ENCODE results near the gene CLC.
"Not testable (repeated sequence)": the region's sequence is repeated elsewhere in the genome, so short reads cannot be mapped to it uniquely, and the experiment has no call there.

Gene CLC

DNA sequence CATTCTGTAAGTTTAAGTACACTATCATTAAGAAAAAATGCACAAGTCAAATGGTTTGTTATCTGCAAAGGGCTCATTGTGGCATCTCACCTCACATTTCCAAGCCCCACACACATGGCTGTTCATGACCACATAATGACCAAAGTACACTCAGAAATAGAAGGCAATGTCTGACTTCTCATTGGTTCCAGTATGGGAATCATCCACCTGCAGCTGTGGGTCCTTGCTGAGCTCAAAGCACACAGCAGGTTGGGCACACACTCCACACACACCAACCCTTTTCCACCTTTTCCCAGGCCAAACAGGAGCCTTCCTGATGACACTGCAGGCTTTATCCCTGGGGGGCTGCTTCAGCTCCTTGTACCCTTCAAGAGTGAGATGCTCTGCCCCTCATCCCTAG, 11.8 kb downstream of the CLC start:
- Histone ChIP-seq H3K27me3 (ENCODE audit: insufficient read depth, low read length, poor library complexity, severe bottlenecking) (no peaks in the 10 kb centered on the region), H3K9me2 (replicated peaks; ENCODE audit: low read depth, low read length) (no peaks in the 10 kb centered on the region), H3K9ac (ENCODE audit: low read depth, low read length, poor library complexity, severe bottlenecking) (no peak overlapping the region), H3K4me1 (ENCODE audit: insufficient read depth, low read length, poor library complexity, severe bottlenecking) (no peaks in the 10 kb centered on the region), H3K4me3 (ENCODE audit: low read length, poor library complexity, severe bottlenecking) (no peak overlapping the region), H3K79me2 (ENCODE audit: insufficient read depth, low read length) (no peaks in the 10 kb centered on the region), H2AFZ (ENCODE audit: low read length) (no peak overlapping the region), H3K4me2 (ENCODE audit: low read depth, low read length, poor library complexity, severe bottlenecking) (no peak overlapping the region), H4K20me1 (ENCODE audit: insufficient read depth, low read length, poor library complexity, severe bottlenecking) (no peaks in the 10 kb centered on the region), H3K9me3 (ENCODE audit: insufficient read depth, low read depth, low read length) (no peaks in the 10 kb centered on the region), H3F3A (ENCODE audit: low read depth) (no peaks in the 10 kb centered on the region), H3K36me3 (ENCODE audit: insufficient read depth, low read length) (no peaks in the 10 kb centered on the region)
- TF ChIP-seq EZH2phosphoT487 (IDR thresholded peaks at IDR 0.05; ENCODE audit: borderline replicate concordance), result no peak
- TF ChIP-seq, protein P1, sequence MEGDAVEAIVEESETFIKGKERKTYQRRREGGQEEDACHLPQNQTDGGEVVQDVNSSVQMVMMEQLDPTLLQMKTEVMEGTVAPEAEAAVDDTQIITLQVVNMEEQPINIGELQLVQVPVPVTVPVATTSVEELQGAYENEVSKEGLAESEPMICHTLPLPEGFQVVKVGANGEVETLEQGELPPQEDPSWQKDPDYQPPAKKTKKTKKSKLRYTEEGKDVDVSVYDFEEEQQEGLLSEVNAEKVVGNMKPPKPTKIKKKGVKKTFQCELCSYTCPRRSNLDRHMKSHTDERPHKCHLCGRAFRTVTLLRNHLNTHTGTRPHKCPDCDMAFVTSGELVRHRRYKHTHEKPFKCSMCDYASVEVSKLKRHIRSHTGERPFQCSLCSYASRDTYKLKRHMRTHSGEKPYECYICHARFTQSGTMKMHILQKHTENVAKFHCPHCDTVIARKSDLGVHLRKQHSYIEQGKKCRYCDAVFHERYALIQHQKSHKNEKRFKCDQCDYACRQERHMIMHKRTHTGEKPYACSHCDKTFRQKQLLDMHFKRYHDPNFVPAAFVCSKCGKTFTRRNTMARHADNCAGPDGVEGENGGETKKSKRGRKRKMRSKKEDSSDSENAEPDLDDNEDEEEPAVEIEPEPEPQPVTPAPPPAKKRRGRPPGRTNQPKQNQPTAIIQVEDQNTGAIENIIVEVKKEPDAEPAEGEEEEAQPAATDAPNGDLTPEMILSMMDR (conservative IDR thresholded peaks at IDR 0.05; ENCODE audit: low read length), result no peak

DNA sequence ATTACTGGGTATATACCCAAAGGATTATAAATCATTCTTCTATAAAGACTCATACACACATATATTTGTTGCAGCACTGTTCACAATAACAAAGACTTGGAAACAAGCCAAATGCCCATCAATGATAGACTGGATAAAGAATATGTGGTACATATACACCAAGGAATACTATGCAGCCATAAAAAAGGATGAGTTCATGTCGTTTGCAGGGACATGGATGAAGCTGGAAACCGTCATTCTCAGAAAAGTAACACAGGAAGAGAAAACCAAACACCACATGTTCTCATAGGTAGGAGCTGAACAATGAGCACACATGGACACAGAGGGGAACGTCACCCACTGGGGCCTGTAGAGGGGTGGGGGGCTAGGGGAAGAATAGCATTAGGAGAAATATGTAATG, 17.7 kb downstream of the CLC start:
- H3K4me3 ChIP-seq (ENCODE audit: low read length, poor library complexity, severe bottlenecking); H4K20me1 ChIP-seq (ENCODE audit: insufficient read depth, low read length, poor library complexity, severe bottlenecking); H3F3A ChIP-seq (ENCODE audit: low read depth); H2AFZ ChIP-seq (ENCODE audit: low read length); H3K36me3 ChIP-seq (ENCODE audit: insufficient read depth, low read length); H3K27me3 ChIP-seq (ENCODE audit: insufficient read depth, low read length, poor library complexity, severe bottlenecking); H3K79me2 ChIP-seq (ENCODE audit: insufficient read depth, low read length); H3K4me1 ChIP-seq (ENCODE audit: insufficient read depth, low read length, poor library complexity, severe bottlenecking); H3K4me2 ChIP-seq (ENCODE audit: low read depth, low read length, poor library complexity, severe bottlenecking); H3K9ac ChIP-seq (ENCODE audit: low read depth, low read length, poor library complexity, severe bottlenecking); H3K9me3 ChIP-seq (ENCODE audit: insufficient read depth, low read depth, low read length); H3K9me2 ChIP-seq (replicated peaks; ENCODE audit: low read depth, low read length): not testable (repeated sequence)

DNA sequence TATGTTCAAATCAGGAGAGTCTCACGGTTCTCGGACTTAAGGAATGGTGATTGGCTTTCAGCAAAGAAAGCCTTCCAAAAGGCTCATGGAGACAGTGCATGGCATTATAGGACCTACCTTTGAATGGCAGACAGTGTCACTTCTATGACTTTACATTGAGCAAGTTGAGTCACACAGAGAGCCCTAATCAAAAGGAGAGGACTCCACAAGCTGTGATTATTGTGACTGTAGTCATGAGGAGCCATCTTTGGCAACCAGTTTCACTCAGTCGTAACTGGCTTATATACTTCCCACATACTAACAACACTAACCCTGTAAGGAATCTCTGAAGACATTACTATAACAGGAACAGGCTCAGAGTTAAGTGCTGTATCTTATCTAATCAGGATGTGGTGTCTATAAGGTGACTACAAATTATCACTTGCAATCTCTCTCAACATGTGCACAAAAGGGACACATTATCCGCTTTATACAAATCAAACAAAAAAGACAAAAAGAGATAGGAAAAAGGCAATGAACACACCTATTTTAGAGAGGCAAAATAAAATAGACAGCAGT, 27.4 kb downstream of the CLC start:
- no peak overlapping the region for H2AFZ ChIP-seq (ENCODE audit: low read length)
- no peaks in the 10 kb centered on the region for H3K36me3 ChIP-seq (ENCODE audit: insufficient read depth, low read length)
- no peak overlapping the region for H3K4me2 ChIP-seq (ENCODE audit: low read depth, low read length, poor library complexity, severe bottlenecking)
- H3K4me1 ChIP-seq (ENCODE audit: insufficient read depth, low read length, poor library complexity, severe bottlenecking), result no peaks in the 10 kb centered on the region
- no peaks in the 10 kb centered on the region for H3K9me2 ChIP-seq (replicated peaks; ENCODE audit: low read depth, low read length)
- H3K9me3 ChIP-seq (ENCODE audit: insufficient read depth, low read depth, low read length), result no peaks in the 10 kb centered on the region
- H3K79me2 ChIP-seq (ENCODE audit: insufficient read depth, low read length), result no peaks in the 10 kb centered on the region
- no peak overlapping the region for H3K9ac ChIP-seq (ENCODE audit: low read depth, low read length, poor library complexity, severe bottlenecking)
- no peaks in the 10 kb centered on the region for H4K20me1 ChIP-seq (ENCODE audit: insufficient read depth, low read length, poor library complexity, severe bottlenecking)
- no peak overlapping the region for H3K4me3 ChIP-seq (ENCODE audit: low read length, poor library complexity, severe bottlenecking)
- no peaks in the 10 kb centered on the region for H3K27me3 ChIP-seq (ENCODE audit: insufficient read depth, low read length, poor library complexity, severe bottlenecking)
- no peaks in the 10 kb centered on the region for H3F3A ChIP-seq (ENCODE audit: low read depth)
- TF ChIP-seq EZH2phosphoT487 (IDR thresholded peaks at IDR 0.05; ENCODE audit: borderline replicate concordance), result no peak
- TF ChIP-seq, protein P1 (conservative IDR thresholded peaks at IDR 0.05; ENCODE audit: low read length), result no peak

All from Loucy (cell line).